Putamen (tissue), 1 donor: ENCODE results near the gene BCAS4.
"Not testable (repeated sequence)": the region's sequence is repeated elsewhere in the genome, so short reads cannot be mapped to it uniquely, and the experiment has no call there.

Source experiments
- DNase-seq: peaks from one replicate; pipeline ENCODE4 v3.0.0-alpha.2; 2016; ENCODE audit warnings: low spot score

BCAS4 gene

GRCh38 chr20:50799176-50799889 is 4.5 kb downstream of the BCAS4 start:
- no peak for DNase-seq

- DNase-seq = no peak
Observed at GRCh38 chr20:50799890-50800550, 5.2 kb downstream of the BCAS4 start.

GRCh38 chr20:50800986-50801746 is 6.3 kb downstream of the BCAS4 start:
- DNase-seq = not testable (repeated sequence)

GRCh38 chr20:50801747-50802125 is 6.9 kb downstream of the BCAS4 start:
- DNase-seq = no peak

GRCh38 chr20:50802289-50802688 is 7.4 kb downstream of the BCAS4 start:
- DNase-seq = no peak

- no peak for DNase-seq
Observed at GRCh38 chr20:50804437-50805348, 9.8 kb downstream of the BCAS4 start.

- DNase-seq = no peak
Observed at GRCh38 chr20:50805349-50805684, 10.5 kb downstream of the BCAS4 start.

- DNase-seq = no peak
Observed at GRCh38 chr20:50806126-50806768, 11.4 kb downstream of the BCAS4 start.

GRCh38 chr20:50810063-50810462 is 15.2 kb downstream of the BCAS4 start:
- no peak for DNase-seq

- DNase-seq = no peak
Observed at GRCh38 chr20:50810842-50811241, 16.0 kb downstream of the BCAS4 start.

- DNase-seq = no peak
Observed at GRCh38 chr20:50813101-50813643, 18.3 kb downstream of the BCAS4 start.

- no peak for DNase-seq
Observed at GRCh38 chr20:50813801-50814200, 18.9 kb downstream of the BCAS4 start.

GRCh38 chr20:50814438-50815161 is 19.7 kb downstream of the BCAS4 start:
- DNase-seq = no peak

GRCh38 chr20:50815162-50815989 is 20.5 kb downstream of the BCAS4 start:
- no peak for DNase-seq

GRCh38 chr20:50817776-50818172 is 22.9 kb downstream of the BCAS4 start:
- no peak for DNase-seq

- DNase-seq = no peak
Observed at GRCh38 chr20:50819349-50819748, 24.5 kb downstream of the BCAS4 start.

GRCh38 chr20:50820515-50821256 is 25.8 kb downstream of the BCAS4 start:
- no peak for DNase-seq

- DNase-seq = no peak
Observed at GRCh38 chr20:50821257-50821921, 26.5 kb downstream of the BCAS4 start.
